Fibroblast of skin of left biceps (primary cell): ENCODE results near the gene FCN2.

Experiments
- DNase-seq, 2 experiments: peaks; one replicate each; pipeline ENCODE4 v3.0.0-alpha.2; 2013; ENCODE audit warnings: low read depth in 2 of 2

The FCN2 gene

DNA sequence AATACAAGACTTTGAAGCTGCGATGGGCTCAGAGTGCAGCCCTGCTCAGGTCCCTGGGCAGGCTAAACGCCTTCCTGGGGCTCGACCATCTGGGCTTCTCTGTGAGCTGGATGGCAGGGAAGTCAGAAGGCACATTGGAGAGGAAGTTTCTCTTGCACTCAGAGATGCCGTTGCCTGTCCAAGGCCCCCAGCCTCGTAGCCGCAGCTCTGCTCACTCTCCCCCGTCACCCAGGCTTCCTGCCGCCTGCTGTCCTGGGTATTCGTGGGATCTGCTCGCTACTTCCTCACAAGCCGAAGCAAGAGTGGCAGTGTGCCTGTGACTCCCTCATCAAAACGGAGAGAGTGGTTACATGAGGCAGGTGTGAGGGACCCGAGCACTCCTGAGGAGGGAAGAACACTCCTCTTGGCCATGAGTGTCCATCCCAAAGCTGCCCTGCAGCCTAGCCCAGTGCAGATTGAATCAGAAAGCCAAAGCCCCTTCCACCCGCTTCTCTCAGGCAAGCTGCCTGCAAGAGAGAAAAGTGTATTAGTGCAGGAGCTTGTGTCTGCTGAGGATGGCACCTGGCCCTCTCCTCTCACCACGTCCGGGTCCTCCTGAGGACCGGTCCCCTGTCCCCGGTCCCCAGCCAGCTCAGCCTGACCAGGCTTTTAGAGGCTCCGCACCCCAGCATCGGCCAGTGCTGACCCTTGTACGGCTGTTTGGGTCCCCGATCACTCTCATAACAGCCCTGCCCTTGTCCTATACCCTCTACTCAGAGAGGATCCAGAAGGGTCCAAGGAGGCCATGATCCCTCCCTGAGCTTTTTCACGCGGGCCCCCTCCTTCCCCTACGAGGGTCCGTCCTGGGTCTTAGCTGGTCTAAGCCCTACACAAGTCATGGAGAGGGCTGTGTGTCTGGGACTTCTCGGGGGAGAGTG is 7.3 kb downstream of the FCN2 start:
- DNase-seq = no peak

GRCh38 chr9:134888603-134889190 is 8.1 kb downstream of the FCN2 start:
- no peak for DNase-seq

DNA sequence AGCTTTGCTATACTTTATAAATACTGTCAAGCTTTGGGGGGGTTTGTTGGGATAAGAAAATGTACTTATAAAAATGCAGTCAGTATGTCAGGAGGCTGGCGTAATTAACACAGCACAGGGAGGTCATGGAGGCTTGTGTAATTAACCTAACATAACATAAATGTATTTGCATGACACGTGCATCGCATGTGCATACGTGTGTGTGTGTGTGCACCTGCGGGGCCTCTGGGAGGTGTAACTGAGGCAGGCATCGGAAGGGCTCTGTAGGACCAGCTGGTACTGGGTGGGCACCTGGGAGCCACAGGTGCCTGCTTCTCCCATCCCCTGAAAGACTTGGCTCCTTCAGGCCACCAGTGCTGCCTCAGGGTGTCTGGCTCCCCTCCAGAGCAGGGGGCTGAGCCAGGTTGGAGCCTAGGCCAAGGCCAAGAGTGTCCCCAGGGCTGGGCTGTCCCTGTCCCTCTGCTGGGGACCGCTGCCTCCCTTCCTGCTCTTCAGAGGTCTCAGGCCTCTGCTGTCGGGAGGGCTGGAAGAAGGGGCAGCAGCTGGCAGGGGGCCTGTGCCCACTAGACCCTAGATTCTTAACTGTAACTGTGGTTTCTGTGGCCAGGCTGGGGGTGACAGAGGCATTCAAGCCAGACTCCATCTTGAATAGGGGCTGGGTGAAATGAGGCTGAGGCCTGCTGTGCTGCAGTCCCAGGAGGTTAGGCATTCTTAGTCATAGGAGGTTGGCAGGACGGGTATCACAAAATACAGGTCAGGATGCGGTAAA is 9.0 kb downstream of the FCN2 start:
- no peak for DNase-seq

- DNase-seq = no peak
Observed at GRCh38 chr9:134890155-134890495, 9.5 kb downstream of the FCN2 start.

- no peak for DNase-seq
Observed at GRCh38 chr9:134891053-134891452, 10.4 kb downstream of the FCN2 start.

GRCh38 chr9:134891713-134892112 is 11.1 kb downstream of the FCN2 start:
- DNase-seq = no peak

GRCh38 chr9:134892221-134892620 is 11.6 kb downstream of the FCN2 start:
- DNase-seq = no peak

DNA sequence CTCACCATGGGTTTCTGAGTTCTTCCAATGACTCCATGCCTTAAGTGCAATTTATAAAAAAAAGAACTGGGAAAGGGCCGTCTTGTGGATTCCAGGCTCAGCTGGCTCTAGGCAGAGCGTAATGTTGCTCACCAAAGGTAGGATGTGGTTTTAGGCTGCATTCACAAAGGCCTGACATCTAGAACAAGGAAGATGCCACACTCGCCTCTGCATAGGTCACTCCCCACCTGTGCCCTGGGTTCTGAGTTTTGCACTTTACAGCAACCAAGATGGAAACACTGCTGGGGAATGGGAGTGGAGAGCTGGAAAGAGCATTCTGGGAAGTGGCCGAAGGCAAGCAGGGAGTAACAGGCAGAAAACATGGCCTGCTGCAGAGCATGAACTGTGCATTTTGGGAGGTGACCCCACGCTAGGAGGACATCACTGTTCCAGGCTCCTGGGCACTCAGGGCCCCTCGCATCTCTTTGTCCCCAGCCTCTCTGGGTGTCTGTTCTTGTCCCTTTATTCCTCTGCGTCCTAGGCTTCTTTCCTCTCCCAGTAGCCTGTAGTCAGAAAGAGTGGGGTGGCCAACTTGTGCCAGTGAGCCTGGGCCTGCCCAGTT is 12.3 kb downstream of the FCN2 start:
- no peak for DNase-seq

GRCh38 chr9:134894136-134894860 is 13.7 kb downstream of the FCN2 start:
- DNase-seq = no peak

- DNase-seq = no peak
Observed at GRCh38 chr9:134895097-134895496, 14.5 kb downstream of the FCN2 start.

DNA sequence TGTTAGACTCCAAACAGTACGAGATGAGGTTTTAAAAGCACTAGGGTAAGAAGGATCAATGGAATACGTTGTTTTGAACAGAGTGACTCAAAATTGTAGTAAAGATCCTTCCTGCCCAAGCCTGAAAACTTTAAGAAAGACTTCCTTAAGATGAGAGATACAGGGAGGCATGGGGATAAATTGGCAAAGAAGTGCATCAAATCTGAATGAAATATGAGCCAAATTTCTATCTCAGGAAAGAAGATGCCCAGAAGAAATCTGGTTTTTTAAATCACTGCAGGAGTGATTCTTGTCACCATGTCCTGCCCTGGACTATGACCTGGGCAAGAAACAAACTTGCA is 14.9 kb downstream of the FCN2 start:
- DNase-seq = no peak

GRCh38 chr9:134895908-134896833 is 15.6 kb downstream of the FCN2 start:
- DNase-seq = peak; percentile 42 to 50

DNA sequence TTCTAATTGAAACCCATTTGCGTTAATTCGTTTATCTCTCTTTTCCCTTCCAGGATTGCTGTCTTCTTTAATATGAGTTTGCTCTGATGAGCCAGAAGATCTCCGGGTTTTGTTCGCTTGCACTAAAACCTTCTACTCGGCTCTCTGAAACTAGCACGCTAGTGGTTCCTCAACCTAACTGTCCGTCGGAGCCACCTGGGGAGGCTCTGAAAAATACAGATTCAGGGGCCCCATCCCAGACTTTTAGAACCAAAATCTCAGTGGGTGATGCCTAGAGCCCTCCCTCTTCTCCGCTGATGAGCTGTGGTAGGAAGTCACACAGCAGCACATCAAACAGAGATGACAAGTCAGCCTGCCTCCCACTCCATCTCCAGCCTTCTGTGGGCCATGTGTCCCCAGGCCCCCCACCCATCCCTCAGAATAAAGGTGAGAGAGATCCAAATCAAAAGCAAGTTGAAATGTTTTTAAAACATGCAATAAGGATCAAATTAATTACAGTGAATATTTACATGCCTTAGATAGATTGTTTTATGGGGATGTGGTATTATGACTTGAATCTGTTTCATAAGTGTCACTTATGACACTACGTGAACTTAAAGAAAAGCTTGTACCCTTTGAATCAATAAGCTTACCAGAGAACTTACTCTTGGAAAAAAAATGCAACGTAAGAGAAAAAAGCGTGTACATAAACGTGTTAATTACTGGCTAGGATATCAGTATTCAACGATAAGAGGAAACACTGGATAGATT is 16.4 kb downstream of the FCN2 start:
- DNase-seq = no peak

DNA sequence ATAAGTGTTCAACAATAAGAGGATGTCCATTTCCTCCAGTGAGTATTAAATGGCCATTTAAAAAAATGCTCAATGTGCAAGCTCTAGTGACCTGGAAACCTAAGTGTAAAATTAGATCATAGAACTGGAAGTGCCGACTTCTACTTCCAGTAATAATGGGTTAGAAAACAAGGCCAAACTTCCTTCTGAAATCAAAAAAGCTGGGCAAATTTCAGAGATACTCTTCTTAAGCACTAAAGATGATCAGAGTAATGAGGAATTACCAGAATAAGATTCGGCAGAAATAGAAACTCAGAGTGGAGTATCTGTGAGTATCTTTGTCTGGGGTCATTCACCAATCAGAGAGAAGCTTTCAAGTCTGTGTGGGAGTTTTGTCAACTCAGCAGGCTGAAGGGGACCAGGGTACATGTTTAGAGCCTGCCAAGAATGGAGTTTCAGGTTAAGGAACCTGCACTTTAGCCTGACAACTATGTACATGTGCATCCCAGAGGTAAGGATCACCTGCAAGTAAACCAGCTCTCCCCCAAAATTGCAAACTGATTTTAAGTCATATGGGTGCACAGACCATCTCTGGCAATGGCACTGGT is 17.1 kb downstream of the FCN2 start:
- DNase-seq = no peak

- DNase-seq = no peak
Observed at GRCh38 chr9:134898319-134898718, 17.7 kb downstream of the FCN2 start.

- DNase-seq = no peak
Observed at GRCh38 chr9:134899168-134899567, 18.6 kb downstream of the FCN2 start.

GRCh38 chr9:134899818-134900217 is 19.2 kb downstream of the FCN2 start:
- no peak for DNase-seq

GRCh38 chr9:134902936-134903335 is 22.3 kb downstream of the FCN2 start:
- DNase-seq = no peak

- DNase-seq = no peak
Observed at GRCh38 chr9:134908524-134909309, 28.1 kb downstream of the FCN2 start.
